ENCODE data around the gene STK11.
A peak's percentile ranks its signal among the peaks of the same experiment; 100 is the strongest.

STK11 gene

DNA sequence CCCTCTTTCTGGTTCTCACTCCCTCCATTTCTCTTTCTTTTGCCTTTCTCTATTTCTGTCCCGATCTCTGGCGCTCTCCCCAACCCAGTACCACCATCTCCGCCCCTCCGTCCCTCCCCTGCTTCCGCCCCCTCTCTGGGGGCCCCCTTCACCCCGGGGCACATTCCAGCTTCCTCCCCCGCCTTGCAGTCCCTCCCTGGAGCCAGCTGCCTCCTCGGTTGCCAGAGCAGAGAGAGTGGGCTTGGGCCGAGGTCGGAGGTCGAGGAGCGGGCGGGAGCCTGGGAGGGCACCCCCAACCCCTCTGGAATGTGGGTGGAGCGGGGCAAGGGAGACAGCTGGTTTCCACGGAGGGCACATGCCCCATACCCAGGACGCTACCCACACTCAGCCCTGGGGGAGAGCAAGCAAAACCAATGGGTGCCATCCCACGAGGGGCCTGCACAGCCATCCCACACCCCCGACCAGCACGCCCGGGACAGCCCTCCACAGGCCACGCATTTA, 57.1 kb downstream of the STK11 start:
- DNase-seq, result no peak
- ATAC-seq, result no peak
- Mint-ChIP-seq H3K4me1 (peaks cover 82% of the 10 kb centered on the region), H3K4me3 (peak overlapping the region; percentile 85), H3K9me3 (no peaks in the 10 kb centered on the region), H3K27me3 (no peaks in the 10 kb centered on the region), H3K27ac (no peak overlapping the region)

DNA sequence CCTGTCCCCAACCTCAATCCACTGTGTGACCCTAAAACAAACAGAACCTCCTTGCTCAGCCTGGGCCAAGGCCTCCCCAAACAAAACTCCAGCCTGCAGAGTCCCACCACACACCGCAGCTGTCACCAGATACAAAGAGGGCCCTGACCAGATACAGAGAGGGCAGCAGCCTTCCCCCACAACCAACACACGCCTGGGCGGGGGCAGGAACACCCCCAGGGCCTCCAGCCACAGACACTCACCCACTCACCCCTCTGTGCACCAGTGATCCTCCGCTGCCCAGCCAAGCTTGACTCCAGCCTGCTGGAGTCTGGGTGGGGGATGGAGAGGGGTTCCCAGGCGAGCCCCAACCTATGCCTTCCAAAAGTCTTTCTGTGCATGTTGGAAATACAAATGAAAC, 57.6 kb downstream of the STK11 start:
- DNase-seq, result no peak
- ATAC-seq, result no peak
- H3K4me1 Mint-ChIP-seq, result peaks cover 82% of the 10 kb centered on the region
- no peaks in the 10 kb centered on the region for H3K27me3 Mint-ChIP-seq
- H3K9me3 Mint-ChIP-seq, result no peaks in the 10 kb centered on the region
- H3K4me3 Mint-ChIP-seq, result peak overlapping the region; percentile 85
- peak overlapping the region in 1 of 2 donors; percentile 65 for H3K27ac Mint-ChIP-seq

DNA sequence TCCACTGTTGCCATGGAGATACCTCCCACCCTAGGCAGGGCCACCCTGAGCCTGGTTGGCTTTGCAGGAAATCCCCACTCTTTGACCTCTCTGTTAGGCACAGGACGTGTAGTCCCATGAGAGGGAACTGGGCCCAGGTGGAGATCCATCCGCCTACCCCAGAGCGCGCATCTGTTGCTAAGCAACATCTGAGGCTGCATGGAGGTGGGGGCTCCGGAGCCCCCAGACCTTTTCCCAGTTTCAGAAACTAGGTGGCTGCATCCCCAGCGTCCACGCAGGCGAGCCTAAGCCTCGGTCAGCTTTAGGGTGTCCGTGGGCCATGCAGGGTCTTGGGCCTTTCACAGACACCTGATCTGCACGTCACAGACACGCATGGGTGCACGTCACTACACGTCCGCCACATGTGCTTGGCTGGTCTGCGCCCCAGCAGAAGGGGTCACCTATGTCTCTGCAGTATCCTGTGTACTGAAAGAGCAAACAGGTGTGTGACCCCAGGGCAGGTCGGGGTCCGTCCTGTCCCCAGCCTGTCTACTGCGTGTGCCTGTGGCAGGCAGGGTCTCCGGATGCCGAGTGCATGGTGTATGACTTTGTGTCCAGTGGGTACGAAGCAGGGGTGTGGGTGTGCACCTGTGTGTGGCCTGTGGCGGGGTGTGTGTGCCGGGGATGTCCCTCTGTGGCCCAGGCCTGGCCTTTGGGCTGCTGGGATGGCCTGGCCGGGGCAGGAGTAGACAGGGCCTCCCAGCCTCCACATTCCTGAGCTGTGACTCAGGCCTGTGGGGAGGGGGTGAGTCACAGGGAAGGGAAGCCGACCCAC, 59.4 kb downstream of the STK11 start:
- no peaks in the 10 kb centered on the region for H3K27me3 Mint-ChIP-seq

DNA sequence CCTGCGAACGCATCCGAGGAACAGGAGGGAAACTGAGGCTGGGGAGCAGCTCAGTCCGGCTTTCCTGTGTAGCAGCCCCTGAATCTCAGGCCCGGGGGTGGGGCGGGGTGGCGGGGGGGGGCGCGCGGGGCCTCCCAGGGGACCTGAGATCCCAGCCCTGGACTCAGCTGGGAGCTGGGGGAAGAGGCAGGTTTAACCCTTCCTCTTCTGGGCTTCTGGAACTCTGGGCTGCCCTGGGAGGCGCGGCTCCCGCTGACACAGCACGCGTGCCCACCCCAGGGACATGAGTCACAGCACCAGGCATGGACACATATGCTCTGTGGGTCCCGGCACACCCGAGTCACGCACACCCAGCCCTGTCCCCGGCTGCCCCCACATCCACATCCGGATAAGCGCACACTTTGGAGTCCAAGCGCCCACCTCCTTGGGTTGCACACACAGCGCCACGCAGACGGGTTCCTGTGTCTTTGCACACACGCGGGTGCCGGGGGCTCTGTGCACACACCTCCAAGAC, 60.1 kb downstream of the STK11 start:
- no peaks in the 10 kb centered on the region for H3K9me3 Mint-ChIP-seq
- ATAC-seq (peak; percentile 3), DNase-seq (peak; percentile 61 to 63)
- H3K4me1 Mint-ChIP-seq, result peaks cover 83% of the 10 kb centered on the region
- no peak overlapping the region for H3K27ac Mint-ChIP-seq
- no peaks in the 10 kb centered on the region for H3K27me3 Mint-ChIP-seq
- H3K4me3 Mint-ChIP-seq, result peak overlapping the region; percentile 51 to 81

More for the DNA sequence above, 59.4 kb downstream of the STK11 start:
- Mint-ChIP-seq H3K9me3 (no peaks in the 10 kb centered on the region), H3K4me1 (peaks cover 77% of the 10 kb centered on the region), H3K4me3 (peak overlapping the region; percentile 51 to 75), H3K27ac (peak overlapping the region in 1 of 2 donors; percentile 90)
- ATAC-seq, result no peak
- DNase-seq, result no peak

DNA sequence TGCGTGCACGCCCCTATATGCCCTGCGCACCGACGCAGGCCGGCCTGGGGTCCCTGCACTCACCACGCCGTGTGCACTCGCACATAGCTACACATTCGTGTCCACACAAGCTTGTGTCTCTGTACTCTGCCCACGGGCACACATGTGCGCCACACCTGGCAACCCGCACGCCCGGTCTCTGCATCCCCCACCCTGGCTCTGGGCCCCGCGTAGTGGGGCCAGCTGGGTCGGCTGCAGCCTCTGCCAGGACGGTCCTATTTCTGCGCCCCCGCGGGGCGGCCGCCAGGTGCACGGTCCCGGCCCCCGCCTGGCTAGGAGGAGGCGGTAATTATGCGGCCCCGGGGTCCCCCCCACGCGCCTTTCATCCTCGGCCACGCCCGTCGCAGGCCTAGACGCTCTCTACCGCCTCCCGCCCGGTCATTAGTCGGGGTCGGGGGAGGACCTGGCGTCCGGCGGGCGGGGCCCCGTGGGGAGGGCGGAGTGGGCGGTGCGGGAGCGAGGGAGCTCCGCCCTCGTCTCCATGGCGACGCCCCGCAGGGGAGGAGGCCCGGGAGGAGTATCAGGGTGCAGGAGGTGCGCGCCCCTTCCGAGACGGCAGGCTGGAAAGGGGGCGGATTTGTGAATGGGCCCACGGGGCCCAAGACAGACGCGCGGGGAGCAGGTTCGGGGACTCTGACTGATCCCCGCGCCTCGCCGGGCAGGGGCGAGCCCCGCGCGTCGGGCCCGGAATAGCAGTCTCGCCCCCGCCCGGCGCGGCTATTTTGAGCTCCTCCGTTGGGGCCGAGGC, 60.7 kb downstream of the STK11 start:
- ATAC-seq, result peak; percentile 53
- DNase-seq, result peak; percentile 90 to 94
- H3K4me1 Mint-ChIP-seq, result peaks cover 88% of the 10 kb centered on the region

DNA sequence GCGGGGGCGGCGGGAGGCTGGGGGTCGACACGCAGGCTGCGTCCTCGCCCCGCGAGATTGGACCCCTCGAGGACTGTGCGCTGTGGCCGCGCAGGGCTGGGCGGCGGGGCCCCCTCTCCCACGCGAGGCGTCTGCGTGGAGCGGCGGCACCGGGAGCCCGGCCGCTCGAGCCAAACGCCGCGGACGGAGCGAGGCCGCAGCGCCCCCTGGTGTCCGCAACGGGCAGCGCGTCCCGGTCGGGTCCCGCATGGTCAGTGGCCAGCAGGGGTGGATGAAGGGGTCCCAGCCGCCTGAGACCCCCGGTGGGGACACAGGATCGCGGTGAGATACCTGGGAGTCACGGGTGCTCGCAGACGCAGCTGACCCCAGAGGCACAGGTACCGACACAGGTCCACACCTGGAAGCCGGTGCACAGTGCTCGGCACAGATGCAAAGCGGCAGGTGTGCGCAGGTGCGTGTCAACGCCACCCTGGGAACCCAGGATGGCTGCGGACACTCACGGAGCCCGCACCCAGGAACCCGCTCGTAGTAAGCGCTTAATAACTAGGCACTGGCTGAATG, 61.4 kb downstream of the STK11 start:
- Mint-ChIP-seq H3K4me1 (peaks cover 88% of the 10 kb centered on the region), H3K27me3 (no peaks in the 10 kb centered on the region), H3K4me3 (peak overlapping the region; percentile 79 to 81), H3K27ac (peak overlapping the region in 1 of 2 donors; percentile 46), H3K9me3 (no peaks in the 10 kb centered on the region)
- ATAC-seq (peak; percentile 1), DNase-seq (peak in 1 of 2 donors; percentile 73)

More for the DNA sequence above, 60.7 kb downstream of the STK11 start:
- Mint-ChIP-seq H3K27me3 (no peaks in the 10 kb centered on the region), H3K9me3 (no peaks in the 10 kb centered on the region), H3K27ac (peak overlapping the region in 1 of 2 donors; percentile 63), H3K4me3 (peak overlapping the region; percentile 79 to 81)

DNA sequence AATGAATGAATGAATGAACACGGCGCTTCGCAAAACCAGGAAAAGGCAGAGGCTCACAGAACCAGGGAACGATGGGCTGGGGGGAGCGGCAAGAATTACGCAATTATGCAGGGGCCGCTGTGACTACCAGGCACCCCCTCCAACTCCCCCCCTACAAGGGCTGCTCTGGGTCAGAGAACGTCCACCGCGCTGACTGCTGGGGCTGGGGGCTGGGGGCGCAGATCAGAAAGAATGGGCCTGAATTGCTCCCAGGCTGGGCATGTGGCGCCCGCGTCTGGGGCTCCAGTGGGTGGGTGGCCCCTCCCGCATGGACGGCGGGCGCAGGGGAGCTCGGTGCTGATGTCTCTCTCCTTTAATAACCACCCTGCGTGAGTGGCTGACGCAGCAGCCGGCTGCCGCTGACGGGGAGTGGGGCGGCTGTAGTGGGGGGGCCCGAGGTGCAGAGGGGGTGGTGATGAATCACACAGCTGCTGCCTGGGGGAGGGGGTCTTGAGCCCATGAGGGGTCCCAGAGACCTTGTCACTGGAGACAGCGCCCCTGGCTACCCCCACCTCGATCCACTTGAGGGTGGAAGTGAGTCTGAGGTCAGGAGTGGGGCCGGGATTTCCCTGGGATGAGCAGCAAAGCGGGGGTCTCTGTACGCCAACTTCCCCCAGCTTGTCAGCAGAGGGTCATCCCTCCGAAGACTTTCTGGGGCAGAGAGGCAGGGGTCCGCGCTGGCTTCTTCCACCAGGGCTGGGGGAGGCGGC, 62.1 kb downstream of the STK11 start:
- peak overlapping the region; percentile 79 to 81 for H3K4me3 Mint-ChIP-seq
- H3K9me3 Mint-ChIP-seq, result no peaks in the 10 kb centered on the region
- no peaks in the 10 kb centered on the region for H3K27me3 Mint-ChIP-seq
- no peak for DNase-seq
- no peak for ATAC-seq
- peaks cover 88% of the 10 kb centered on the region for H3K4me1 Mint-ChIP-seq
- no peak overlapping the region for H3K27ac Mint-ChIP-seq

DNA sequence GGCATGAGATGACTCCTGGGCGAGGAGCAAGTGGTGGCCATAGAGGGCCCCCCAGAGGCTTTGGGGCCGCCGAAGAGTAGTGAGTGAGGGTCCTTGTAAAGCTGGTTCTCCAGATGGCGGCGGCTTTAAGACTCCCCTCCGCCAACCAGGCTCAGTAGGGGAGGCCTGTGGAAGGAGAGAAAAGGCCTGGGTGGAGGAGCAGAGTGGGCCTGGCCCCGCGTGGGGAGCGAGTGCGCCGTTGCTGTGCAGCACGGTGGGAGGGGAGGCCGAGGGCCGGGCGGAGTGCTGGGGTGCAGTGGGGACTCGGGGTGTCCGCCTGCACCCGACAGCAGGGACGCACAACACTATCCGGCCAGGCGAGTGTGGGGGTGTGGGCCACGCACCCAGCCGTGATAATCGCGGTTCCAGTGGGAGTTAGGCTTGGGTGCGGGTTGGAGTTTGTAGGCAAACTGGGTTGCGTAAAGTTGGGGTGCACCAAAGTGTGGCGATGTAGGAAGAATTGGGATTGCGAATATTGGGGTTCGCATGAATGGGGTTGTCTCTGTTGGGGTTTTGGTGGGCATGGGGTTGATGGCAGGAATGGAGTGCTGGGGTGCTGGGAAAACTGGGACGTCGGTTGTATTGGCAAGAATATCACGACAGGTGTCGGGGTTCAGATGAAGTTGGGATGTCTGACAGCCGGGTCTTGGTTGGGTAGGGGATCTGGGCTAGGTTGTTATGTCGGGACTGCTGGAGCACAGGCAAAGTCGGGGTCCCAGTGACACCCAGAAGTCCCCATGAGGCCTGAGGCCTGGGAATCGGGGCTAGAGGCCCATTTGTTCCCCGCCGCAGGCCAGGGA, 62.9 kb downstream of the STK11 start:
- ATAC-seq (no peak), DNase-seq (no peak)
- Mint-ChIP-seq H3K27ac (peak overlapping the region; percentile 55 to 99), H3K4me3 (peak overlapping the region; percentile 79 to 88), H3K27me3 (no peaks in the 10 kb centered on the region), H3K9me3 (no peaks in the 10 kb centered on the region), H3K4me1 (peaks cover 88% of the 10 kb centered on the region)

DNA sequence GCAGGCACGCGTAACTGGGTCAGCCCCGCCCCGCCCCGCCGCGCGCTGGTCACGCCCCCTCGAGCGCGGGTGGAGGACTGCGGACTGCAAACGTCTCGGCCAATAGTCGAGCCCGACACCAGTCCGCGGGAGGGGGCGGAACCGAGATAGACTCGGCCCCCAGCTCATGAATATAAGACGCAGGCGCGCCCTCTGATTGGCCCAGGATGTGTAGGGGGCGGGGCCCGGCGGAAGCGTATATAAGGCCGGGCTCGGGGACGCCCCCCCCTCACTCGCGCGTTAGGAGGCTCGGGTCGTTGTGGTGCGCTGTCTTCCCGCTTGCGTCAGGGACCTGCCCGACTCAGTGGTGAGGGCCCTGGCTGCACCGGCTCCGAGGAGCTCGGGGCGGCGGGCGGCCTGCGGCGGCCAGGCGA, 63.5 kb downstream of the STK11 start, which contains the start of gene CIRBP:
CIRBP (plus strand) TSS at position 268 of the 413 bp plus-strand sequence. CDS start 1,602 bp downstream, outside the sequence.
- Mint-ChIP-seq H3K9me3 (no peaks in the 10 kb centered on the region), H3K27me3 (no peaks in the 10 kb centered on the region), H3K4me3 (peak within 1 kb of the TSS; percentile 95 to 99), H3K27ac (peak within 1 kb of the TSS; percentile 97 to 99), H3K4me1 (peaks cover 88% of the 10 kb centered on the region)
- peak; percentile 99 for DNase-seq
- peak; percentile 82 for ATAC-seq

DNA sequence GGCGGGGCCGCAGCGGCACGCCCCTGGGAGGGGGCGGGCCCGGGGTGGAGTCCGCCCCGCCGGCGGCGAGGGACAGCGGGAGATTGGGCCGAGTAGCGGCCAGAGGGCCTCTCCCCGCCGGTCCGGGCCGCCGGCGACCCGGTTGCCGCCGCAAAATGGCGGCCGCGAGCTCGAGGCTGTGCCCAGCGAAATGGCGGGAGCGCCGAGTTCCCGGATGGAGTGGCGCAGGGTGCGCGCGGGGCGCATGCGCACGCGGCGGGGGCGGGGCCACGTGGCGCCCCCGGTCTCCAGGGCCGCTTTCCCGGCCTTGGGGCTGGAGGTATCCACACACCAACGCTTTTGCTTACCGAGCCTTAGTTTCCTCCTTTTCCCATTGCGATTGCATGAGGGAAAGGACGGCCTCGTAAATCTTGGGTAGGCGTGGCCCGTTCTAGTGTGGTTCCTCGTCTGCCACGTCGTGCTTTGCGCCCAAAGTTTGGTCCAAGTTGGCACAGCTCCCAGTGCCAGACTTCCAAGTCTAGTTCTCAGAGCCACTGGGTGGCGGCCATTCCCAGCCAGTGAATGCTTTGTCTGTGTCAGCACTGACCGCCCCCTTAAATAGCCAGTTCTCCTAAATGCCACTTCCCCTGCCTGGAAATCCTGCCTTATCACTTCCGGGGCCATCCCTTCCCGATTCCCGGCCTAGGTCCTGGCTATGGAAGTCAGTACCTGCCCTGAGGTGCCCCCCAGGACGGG, 64.1 kb downstream of the STK11 start:
- DNase-seq (peak; percentile 85 to 86), ATAC-seq (peak; percentile 51)
- H3K4me3 Mint-ChIP-seq, result peak overlapping the region; percentile 95 to 99
- H3K4me1 Mint-ChIP-seq, result peaks cover 88% of the 10 kb centered on the region
- H3K27me3 Mint-ChIP-seq, result no peaks in the 10 kb centered on the region
- no peaks in the 10 kb centered on the region for H3K9me3 Mint-ChIP-seq
- H3K27ac Mint-ChIP-seq, result peak overlapping the region; percentile 88 to 99

DNA sequence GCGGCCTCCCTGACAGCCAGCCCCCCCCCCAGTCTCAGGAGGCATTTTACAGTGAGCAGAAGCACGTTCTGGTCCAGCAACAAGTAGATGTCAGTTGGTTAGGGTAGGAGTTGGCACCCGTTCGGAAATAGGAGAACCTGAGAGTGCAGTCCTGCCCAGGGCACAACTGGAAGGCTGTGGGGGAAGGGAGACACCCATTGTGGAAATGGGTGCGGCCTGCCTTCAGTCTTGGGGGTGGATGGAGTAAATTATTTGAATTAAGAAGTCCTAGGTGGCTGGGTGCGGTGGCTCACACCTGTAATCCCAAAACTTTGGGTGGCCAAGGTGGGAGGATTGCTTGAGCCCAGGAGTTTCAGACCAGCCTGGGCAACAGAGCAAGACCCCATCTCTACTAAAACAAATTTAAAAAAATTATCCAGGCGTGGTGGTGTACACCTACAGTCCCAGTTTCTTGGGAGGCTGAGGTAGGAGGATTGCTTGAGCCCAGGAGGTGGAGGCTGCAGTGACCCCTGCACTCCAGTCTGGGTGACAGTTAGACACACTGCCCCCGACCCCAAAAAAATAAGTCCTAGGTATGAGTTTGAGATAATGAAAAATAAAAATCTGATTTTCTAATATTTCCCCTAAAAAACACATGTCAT, 64.8 kb downstream of the STK11 start:
- no peaks in the 10 kb centered on the region for H3K27me3 Mint-ChIP-seq
- H3K4me1 Mint-ChIP-seq, result peaks cover 88% of the 10 kb centered on the region
- H3K9me3 Mint-ChIP-seq, result no peaks in the 10 kb centered on the region
- ATAC-seq (no peak), DNase-seq (no peak)
- H3K4me3 Mint-ChIP-seq, result peak overlapping the region; percentile 95 to 99
- H3K27ac Mint-ChIP-seq, result peak overlapping the region; percentile 88 to 99

DNA sequence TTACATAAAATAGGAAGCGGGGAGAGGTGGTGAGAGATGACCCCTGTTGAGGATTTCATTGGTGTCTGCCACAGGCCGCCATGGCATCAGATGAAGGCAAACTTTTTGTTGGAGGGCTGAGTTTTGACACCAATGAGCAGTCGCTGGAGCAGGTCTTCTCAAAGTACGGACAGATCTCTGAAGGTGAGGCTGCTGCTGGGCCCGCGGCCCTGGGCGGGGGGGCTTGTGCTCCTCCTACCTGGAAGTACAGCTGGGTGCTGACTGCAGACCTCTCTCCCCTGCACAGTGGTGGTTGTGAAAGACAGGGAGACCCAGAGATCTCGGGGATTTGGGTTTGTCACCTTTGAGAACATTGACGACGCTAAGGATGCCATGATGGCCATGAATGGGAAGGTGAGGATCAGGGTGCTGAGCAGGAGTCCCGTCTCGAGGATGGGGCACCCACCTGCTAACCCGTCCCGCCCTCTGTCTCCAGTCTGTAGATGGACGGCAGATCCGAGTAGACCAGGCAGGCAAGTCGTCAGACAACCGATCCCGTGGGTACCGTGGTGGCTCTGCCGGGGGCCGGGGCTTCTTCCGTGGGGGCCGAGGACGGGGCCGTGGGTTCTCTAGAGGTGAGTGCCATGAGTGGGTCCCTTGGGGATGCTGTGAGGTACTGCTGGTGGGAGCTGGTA, 65.4 kb downstream of the STK11 start:
- Mint-ChIP-seq H3K27ac (peak overlapping the region; percentile 88 to 99), H3K4me3 (peak overlapping the region; percentile 95 to 99), H3K9me3 (no peaks in the 10 kb centered on the region), H3K27me3 (no peaks in the 10 kb centered on the region), H3K4me1 (peaks cover 83% of the 10 kb centered on the region)
- DNase-seq, result no peak
- no peak for ATAC-seq
